NT2/D1 (cell line): ENCODE data around the gene PPP2R1B.

Experiments used
- SUZ12 ChIP-seq: IDR thresholded peaks from 2 replicates; pipeline ENCODE4 v1.6.1; 2011; ENCODE audit not compliant: insufficient read length, insufficient read depth; ENCODE audit errors: extremely low read depth
- YY1 ChIP-seq: IDR thresholded peaks from 2 replicates; pipeline ENCODE4 v1.6.1; 2011; ENCODE audit not compliant: insufficient read length, insufficient read depth
- ZNF274 ChIP-seq: IDR thresholded peaks from 2 replicates; pipeline ENCODE4 v1.6.1; 2011; ENCODE audit warnings: mild to moderate bottlenecking, low read depth, low read length

- TF ChIP-seq YY1 (no peak), SUZ12 (no peak), ZNF274 (no peak)
Observed at GRCh38 chr11:111727431-111727830, 38.8 kb downstream of the PPP2R1B start.
